DMS 273 (cell line): ENCODE results near the gene SLC2A1.

Experiments used
- DNase-seq: peaks from one replicate; lab custom pipeline; 2025; ENCODE audit not compliant: unreplicated experiment; lab: John Stamatoyannopoulos, UW

SLC2A1 gene

GRCh38 chr1:42979896-42980800 lies 21.5 kb upstream of the SLC2A1 start:
- DNase-seq = no peak

GRCh38 chr1:42979036-42979430 lies 20.4 kb upstream of the SLC2A1 start:
- DNase-seq = no peak

GRCh38 chr1:42978317-42979035 lies 19.8 kb upstream of the SLC2A1 start:
- DNase-seq = no peak

GRCh38 chr1:42977653-42978052 lies 19.0 kb upstream of the SLC2A1 start:
- no peak for DNase-seq

GRCh38 chr1:42975561-42976225 lies 17.0 kb upstream of the SLC2A1 start:
- no peak for DNase-seq

GRCh38 chr1:42974767-42975437 lies 16.2 kb upstream of the SLC2A1 start:
- no peak for DNase-seq

GRCh38 chr1:42973799-42974198 lies 15.1 kb upstream of the SLC2A1 start:
- no peak for DNase-seq

GRCh38 chr1:42973286-42973685 lies 14.6 kb upstream of the SLC2A1 start:
- DNase-seq = no peak

- DNase-seq = peak; percentile 78
These were observed 13.2 kb upstream of the SLC2A1 start for GRCh38 chr1:42971841-42972291.

GRCh38 chr1:42970143-42970542 lies 11.5 kb upstream of the SLC2A1 start:
- DNase-seq = no peak

GRCh38 chr1:42968654-42969053 lies 10.0 kb upstream of the SLC2A1 start:
- DNase-seq = peak; percentile 65

GRCh38 chr1:42966688-42967612 lies 8.3 kb upstream of the SLC2A1 start:
- peak; percentile 88 for DNase-seq

- DNase-seq = no peak
These were observed 6.7 kb upstream of the SLC2A1 start for GRCh38 chr1:42965378-42965777.

- no peak for DNase-seq
These were observed 5.6 kb upstream of the SLC2A1 start for GRCh38 chr1:42964044-42964812.

- DNase-seq = peak; percentile 33
These were observed 4.8 kb upstream of the SLC2A1 start for GRCh38 chr1:42963378-42964043.

- DNase-seq = peak; percentile 57
These were observed 4.1 kb upstream of the SLC2A1 start for GRCh38 chr1:42962641-42963377.

GRCh38 chr1:42961312-42962091 lies 2.8 kb upstream of the SLC2A1 start:
- DNase-seq = no peak
